HK-2 (cell line): Measurements from ENCODE around the gene FAM120AOS.
A peak's percentile ranks its signal among the peaks of the same experiment; 100 is the strongest.
"Not testable (repeated sequence)": the region's sequence is repeated elsewhere in the genome, so short reads cannot be mapped to it uniquely, and the experiment has no call there.

Source experiments
- DNase-seq: peaks from one replicate; pipeline ENCODE4 v3.0.0-alpha.2; 2018; ENCODE audit not compliant: unreplicated experiment

The FAM120AOS gene

DNA sequence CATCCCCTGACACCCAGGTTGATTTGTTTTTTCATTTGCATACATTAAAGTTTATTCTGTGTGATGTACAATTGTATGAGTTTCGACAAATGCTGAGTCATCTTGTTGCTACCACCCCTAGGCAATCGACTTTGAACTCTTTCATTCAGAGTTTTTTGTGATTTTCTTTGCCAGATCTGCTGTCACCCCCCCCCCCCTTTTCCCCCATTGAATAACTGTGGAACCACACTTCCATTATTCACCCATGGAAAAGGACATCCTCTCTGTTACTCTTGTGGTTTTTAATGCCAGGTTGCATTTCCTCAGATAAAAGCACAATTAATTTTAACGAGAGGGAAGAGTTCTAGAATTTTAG lies 13.7 kb upstream of the FAM120AOS start:
- DNase-seq = no peak

GRCh38 chr9:93466416-93467061 lies 13.2 kb upstream of the FAM120AOS start:
- no peak for DNase-seq

DNA sequence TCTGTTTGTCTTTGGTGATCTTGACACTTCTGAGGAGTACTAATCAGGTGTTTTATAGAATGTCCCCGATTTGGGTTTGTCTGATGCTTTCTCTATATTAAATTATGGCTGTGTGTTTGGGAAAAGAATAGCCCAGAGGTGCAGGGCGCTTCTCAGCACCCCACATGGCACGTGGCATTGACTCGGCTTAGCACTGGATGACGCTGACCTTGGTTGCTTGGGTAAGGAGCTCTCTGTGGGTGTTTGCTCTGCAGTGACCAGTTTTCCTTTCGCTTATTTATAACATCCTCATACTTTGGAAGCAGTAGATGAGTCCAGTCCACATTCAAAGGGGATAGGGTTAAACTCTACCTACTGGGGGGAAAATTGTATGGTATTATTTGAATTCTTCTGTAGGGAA lies 12.5 kb upstream of the FAM120AOS start:
- DNase-seq = no peak

- no peak for DNase-seq
These were observed 11.5 kb upstream of the FAM120AOS start for GRCh38 chr9:93464876-93465275.

DNA sequence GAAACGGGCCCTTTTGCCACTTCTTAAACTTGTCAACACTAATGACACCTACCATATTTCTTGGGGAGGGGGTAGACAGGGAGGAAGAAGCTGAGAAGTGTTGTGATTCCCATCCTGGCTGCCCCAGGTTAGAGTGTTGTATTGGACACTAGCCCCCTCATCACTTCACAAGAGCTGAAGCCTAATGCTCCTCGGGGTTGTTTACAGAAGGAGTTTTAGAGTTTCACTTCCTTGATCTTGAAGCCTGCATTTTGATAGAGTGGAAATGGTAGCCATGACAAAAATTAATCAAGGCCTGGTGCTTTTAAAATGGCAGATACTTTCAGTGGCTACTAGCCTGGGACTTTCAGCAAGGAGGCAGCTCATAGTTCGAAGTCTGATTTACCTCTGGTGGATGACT lies 11.0 kb upstream of the FAM120AOS start:
- no peak for DNase-seq

DNA sequence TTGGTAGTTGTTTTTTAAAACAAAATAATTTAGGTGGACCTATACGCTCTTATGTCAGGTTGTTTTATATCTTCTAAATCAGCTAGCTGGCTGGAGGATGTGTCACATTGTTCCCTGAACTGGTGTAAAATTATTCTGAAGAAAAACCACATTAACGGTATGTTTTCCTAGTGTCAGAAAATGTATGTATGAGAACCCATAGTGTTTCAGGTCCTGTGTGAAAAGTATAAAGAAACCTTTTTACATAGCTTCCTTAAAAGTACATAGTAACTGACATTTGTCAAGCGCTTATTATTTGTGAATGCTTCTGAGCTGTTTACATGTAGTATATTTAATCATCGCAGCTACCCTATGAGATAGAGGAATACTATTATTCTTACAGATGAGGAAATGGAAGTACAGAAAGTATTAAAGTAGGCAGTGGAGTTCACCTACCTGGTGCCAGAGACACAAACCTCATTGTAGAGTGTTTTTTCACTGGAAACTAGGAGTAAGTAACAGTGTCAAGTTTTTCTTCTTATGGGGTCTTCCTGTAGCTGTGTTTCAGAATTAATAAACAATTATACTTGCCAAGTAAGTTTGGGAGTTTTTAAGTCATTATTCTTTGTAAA lies 10.4 kb upstream of the FAM120AOS start:
- DNase-seq = no peak

- no peak for DNase-seq
These were observed 8.4 kb upstream of the FAM120AOS start for GRCh38 chr9:93461821-93462220.

- no peak for DNase-seq
These were observed 8.0 kb upstream of the FAM120AOS start for GRCh38 chr9:93461414-93461743.

DNA sequence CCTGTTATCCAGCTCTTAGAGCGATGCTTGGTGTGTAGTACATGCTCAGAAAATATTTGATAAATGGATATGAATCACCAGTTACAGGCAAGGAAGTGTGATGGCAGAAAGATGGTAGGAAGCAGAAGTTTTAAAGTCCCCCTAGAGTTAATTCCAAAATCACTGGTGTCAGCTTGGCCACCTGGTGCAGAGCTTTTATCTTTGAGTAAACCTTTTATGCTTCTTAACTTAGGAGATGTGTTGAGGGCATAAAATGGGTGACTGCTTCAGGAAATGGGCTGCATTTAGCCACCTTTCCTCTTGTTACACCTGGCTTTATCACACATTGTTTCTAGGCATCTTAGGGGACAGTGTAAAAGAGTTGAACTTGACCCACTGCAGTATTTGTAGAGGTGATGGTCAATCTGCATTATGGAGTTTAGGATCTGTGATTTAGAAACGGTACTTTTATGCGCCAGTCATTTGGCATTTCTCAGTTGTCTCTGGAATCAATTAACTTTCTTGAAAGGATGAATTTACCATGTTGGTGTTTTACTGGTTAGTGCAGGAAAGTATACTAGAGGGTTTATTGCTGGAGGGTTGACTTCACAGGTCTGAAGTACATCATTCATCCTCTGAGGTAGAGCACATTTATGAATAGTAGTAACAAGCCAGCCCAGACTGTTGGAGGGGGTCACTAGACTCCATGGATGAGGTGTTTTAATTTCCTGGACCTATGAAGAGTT lies 7.5 kb upstream of the FAM120AOS start:
- no peak for DNase-seq

DNA sequence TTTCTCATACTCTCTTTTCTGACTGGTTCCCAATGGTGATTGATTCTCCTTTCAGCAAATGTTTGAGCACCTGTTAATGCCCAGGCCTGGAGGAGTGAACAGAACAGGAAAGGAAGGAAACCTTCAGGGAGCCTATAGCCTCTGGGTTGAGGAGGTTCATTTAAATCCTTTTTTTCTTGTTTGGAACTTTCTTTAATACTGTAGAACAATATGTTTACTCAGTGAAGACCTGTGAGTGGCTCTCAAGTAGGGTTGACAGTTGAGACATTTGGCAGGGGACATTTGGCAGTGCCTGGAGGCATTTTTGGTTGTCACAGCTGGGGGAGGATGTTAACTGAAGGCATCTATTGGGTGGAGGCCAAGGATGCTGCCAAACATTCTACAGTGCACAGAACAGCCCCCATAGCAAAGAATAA lies 6.1 kb upstream of the FAM120AOS start:
- no peak for DNase-seq

DNA sequence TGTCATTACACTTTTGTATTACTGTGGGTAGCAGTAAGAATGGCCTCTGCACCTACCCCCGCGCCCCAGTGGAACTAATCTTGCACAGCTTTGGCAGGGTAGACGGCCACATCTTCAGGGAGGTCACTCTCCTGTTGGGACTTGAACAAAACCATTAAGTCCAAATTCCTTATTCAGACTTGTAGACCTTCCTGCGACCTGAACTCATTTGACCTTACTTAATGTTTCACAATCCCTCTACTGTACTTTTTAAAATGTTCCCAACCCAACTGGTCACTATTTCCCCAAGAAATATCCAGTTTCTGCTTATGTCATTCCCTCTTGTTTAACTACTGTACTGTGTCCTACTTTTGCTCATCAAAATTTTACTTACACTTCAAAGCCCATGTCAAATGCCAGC lies 5.3 kb upstream of the FAM120AOS start:
- no peak for DNase-seq

DNA sequence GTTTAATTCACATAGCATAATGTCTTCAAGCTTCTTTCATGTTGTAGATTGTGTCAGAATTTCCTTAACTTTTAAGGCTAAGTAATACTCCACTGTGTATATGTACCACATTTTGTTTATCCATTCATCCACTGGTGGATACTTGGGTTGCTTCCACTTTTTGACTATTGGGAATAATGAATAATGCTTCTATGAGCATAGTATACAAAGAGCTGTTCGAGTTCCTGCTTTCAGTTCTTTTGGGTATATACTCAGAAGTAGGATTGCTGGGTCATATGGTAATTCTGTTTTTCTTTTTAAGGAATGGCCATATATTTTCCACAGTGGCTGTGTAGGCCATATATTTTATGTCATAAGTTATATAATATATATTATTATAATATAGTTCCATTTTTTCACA lies 3.6 kb upstream of the FAM120AOS start:
- DNase-seq = no peak

GRCh38 chr9:93456504-93456903 lies 3.1 kb upstream of the FAM120AOS start:
- DNase-seq = no peak

DNA sequence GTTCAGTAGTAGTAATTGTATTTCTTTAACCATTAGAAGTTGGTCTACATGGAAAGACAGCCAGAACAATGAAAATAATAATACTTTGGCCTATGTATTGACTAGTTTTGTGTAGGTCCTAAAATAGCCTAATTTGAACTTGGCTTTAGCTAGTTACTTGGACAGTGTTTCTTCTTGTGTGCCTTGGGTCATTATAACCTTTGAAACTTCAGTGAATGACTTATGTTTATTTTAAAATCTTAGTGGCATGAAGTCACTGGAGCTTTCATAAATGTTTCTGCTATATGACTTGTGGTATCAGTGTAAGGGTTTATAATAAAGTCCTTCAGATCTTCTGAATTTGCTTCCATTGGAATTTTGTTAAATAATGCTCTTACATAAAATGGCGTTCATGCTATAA lies 2.6 kb upstream of the FAM120AOS start:
- no peak for DNase-seq

- peak; percentile 28 for DNase-seq
These were observed 703 bp downstream of the FAM120AOS start for GRCh38 chr9:93452710-93453046.

DNA sequence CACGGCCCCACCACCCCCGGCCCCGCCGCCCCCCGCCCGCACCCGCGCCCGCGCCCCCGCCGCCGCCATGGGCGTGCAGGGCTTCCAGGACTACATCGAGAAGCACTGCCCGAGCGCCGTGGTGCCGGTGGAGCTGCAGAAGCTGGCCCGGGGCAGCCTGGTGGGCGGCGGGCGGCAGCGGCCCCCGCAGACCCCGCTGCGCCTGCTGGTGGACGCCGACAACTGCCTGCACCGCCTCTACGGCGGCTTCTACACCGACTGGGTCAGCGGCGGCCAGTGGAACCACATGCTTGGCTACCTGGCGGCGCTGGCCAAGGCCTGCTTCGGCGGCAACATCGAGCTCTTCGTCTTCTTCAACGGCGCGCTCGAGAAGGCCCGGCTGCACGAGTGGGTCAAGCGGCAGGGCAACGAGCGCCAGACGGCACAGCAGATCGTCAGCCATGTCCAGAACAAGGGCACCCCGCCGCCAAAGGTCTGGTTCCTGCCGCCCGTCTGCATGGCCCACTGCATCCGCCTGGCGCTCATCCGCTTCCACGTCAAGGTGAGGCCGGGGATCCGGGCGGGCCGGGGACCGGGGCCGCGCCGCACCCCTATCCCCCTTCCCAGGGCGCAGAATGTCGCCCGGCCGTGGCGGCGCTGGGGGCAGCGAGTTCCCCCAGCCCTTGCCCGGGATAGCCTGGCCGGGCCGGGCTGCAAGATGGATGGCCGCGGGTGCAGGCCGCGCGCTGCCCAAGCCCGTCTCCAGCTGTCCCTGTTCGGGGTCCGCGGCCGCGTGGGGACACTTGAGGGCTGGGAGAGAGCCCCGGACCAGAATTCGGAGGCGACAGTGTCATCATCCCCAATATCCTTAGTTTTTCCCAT lies 1.3 kb downstream of the FAM120AOS start:
- peak; percentile 67 for DNase-seq

DNA sequence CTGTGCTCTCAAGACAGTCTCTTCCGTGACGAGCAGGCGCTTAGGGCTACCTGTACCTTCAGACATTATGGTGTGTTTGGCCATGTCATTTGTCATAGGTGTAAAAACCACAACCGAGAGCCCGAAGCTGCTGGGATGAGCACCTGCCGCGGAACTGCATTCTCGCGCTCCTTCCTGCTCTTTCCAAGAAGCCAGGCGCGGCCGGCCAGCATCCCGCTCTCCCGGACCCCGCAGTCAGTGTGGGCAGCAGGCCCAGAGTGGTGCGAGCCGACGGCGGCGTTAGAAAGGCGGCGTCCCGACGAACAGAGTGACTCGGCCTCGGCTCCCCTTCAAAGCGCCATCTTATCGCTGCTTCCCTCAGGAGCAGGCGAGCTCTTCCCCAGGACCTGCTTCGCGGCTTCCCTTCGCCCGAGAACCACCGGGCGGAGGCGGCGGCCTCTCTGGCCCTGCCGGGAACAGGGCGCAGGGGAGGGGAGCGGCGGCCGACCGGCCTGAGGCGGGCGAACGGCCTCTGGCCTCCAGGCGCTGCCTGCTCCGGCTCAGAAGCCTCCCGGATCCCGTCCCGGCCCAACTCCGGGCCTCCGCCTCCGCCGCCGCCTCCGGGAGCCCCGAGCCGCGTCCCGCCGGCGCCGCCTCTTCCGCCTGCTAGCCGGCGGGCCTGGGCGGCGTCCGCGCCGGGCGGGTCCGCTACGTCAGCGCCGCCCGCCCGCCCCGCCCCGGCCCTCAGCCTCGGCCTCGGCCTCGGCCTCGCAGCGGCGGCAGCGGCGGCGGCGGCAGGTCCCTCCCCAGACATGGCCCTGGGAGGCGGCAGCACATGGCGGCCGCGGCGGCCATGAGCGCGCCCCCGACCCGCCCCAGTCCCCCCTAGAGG lies 2.2 kb downstream of the FAM120AOS start, which contains the start of gene FAM120A:
Gene FAM120A, plus strand, starts transcription at position 741 of the 871 bp plus-strand sequence. CDS start 231 bp downstream, outside the sequence.
- peak; percentile 69 for DNase-seq

GRCh38 chr9:93447655-93448054 lies 5.7 kb downstream of the FAM120AOS start:
- DNase-seq = no peak

DNA sequence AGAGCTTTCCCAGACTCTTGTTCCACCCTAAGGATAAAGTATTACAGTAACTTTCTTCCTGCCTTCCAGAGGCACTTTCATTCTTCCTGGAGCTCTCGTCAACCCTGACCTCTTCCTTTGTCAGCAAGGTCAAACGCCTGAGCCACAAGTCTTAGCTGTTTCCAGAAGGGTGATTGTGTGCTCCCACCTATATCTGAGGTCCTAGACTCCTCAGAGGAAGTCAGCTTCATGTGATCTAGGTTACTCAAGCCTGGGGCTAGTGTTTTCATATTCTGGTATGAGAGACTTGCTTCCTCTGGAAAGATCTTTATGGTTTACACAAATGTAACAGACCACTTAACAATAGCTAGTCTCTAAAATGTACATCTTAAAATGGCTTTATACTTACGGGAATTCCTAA lies 7.3 kb downstream of the FAM120AOS start:
- no peak for DNase-seq

DNA sequence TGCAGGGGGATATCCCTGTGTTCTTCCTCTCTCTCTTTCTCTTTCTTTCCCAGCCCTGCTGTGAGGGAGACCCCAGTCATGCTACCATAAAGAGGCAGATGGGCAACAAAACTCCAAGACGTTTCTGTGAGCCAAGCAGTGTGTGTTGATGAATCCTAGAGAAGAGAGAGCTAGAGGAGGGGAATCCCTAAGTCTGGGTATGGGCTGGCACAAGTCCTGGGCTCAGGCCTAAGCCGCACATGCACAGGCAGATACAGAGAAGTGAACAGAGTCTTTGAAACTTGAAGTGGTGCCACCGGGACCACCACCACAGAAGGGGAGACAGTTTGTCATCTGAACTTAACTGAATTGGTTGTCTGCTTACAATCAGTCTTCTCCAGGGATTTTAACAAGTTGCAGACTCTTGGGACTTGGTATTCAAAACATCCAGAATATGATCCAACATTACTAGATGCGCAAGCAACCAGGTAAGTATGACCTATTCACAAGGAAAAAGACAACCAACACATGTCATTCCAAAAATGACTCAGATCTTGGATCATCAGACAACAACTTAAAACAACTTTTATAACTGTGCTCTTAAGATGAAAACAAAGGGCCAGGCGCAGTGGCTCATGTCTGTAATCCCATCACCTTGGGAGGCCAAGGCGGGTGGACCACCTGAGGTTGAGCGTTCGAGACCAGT lies 12.3 kb downstream of the FAM120AOS start:
- no peak for DNase-seq

GRCh38 chr9:93439301-93439700 lies 14.1 kb downstream of the FAM120AOS start:
- not testable (repeated sequence) for DNase-seq
